ENCODE data around the gene SMG5.
A peak's percentile ranks its signal among the peaks of the same experiment; 100 is the strongest.

Gene SMG5

DNA sequence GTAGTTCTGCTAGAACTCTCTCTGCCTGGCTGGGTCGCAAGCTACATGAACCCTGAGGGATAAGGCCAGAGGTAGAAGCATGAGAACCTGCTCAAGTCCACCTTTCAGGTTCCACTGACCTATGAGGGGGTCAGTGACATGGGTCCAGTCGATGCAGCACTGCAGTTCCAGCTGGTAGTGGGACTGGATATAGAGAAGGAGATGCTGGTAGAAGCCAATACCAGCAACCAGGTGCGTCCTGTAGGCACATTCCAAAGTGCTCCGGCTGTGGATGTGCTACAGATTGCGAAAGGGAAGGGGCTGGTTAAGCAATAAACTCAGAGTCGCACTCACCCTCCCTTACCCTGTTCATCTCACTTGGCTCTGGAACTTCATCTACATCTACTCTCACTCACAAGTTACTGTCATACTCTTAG lies 5.7 kb downstream of the SMG5 start:
- DNase-seq, result no peak

DNA sequence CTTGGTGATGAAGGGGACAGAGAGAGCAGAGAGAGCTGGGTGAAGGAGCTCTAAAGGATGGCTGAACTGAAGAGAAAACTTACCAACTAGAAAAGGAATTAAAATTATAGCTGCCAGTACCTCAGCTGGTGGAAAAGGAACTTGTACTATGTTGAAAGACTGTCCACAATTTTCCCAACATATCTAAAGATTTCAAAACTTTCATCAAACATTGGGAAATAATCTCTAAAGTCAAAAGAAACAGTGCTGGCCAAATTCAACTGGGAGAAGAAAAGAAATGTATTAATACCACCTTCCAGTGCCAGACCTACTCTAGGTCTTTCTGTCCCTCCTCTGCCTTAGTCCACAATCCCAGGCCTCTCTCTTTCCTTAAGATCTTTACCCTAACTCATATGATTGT lies 6.1 kb downstream of the SMG5 start:
- no peak for DNase-seq

DNA sequence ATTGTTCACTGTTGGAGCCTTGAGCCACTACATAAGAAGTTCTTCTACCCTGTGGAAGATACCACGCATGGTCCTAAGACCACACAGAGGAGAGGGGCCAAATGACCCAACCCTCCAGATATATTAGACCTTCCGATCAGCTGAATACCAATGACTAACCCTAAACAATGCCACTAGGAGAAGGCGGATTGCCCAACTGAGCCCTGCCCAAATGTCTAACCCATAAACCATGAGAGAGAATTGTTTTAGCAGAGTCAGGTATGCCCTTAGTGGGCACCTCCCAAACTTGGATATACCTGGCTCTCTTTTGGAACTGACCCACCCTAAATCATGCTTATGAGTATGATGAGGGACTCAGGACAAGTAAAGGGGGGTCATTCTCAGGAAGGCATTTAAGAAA lies 12.3 kb downstream of the SMG5 start:
- no peak for DNase-seq

DNA sequence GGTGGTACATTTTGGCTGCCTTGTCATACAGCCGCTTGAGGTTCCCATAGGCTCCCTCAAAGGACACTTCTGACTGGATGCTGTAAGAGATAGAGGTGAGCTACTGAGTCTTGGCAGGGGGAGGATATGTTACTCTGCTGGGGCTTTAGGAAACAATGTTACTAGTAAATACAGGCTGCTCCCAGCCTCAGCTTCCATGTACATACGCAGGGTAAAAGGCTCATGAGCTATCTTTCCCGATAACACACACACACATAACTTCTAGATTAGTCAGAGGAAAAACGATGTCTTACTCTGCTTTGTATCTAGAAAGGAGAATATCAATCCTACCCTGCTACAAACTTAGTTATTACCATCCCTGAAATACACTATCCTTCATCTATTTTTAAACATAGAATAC lies 14.3 kb downstream of the SMG5 start:
- no peak for DNase-seq

DNA sequence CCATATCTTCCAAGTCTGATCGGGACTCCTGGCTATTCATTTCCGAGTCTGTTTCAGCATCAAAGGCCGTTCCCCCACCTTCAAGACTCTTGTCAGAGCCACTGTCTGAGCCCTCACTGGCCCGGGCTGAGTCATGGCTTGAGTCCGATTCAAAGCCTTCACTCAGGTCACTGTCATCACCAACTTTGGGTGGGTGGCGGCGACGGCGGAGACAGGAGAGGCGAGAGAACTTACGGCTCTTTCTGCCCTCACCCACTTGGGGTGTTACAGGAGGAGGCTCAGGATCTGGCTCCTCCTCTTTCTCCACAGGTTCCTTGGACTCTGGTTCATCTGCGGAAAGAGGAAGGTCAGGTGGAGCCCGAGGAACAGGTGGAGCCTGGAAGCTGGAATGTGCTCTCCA lies 16.6 kb downstream of the SMG5 start:
- no peak for DNase-seq

DNA sequence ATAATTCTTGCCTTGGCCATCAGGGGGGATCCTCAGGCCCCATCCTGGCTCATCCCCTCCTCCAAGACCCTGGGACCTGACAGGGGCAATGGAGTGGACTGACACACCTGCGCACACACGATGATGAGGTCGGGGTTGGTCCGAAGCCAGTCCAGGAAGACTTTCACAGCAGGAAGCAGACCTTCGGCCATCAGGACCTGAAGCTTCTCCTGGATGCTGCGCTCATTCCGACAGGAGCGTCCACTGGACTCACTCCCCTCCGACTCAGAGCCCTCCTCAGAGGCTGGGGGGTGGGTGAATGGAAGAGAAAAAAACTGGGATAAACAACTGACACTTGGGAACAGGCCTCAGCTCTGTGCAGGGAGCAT lies 19.4 kb downstream of the SMG5 start:
- DNase-seq, result no peak

DNA sequence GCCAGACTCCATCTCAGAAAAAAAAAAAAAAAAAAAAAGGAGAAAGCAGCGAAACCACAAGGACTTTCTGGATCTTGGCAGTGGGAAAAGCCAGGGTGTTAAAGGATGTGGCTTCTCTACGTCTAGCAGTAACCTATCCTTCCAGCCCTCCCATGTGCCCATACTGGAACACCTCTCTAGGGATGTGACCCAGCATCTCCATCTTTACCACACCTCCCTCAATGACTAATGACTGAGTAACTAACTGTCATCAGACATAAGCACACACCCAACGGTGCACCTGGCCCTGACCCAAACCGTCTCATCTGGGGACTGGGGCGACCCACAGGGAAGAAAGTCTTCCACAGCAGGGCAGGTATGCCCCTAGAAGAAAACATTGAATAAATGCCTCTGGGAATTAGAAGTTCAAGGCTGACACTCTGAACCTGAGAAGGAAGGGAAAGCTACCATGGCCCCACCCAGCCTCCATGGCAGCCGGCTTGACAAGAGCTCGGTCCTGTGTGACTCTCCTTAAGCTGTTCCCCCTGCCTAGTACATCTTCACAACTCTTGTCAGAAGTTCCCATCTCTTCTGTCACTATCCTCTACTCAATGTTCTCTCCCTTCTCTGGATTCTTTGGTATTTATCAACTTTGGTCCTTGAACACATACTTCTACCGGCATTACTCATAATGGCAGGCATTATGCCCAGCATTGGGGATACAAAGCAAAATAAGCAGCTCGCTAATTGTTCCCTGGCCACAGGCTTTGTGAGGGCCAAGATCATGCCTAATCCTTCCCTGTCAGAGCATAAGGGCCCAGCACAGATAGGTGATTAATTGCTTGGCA lies 20.0 kb downstream of the SMG5 start:
- DNase-seq, result peak; percentile 55

DNA sequence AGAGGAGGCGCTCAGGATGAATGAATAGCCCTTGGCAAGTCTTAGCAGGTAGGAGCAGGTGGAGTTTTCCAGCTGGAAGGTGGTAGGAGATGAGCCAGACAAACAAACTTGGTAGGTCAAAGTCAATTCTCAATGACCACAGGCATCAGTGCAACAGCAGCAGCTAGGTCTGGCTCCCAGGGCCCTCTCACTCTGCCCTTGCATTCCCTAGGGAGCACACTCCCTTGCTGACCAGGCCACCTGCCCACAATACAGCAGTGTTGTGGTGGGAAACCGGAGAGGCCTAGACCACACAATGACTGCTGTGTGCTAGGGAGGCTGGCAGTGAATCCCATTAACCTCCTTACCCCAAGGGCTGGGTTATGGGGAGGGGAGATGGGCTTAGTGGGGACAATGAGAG lies 21.7 kb downstream of the SMG5 start:
- DNase-seq, result no peak

DNA sequence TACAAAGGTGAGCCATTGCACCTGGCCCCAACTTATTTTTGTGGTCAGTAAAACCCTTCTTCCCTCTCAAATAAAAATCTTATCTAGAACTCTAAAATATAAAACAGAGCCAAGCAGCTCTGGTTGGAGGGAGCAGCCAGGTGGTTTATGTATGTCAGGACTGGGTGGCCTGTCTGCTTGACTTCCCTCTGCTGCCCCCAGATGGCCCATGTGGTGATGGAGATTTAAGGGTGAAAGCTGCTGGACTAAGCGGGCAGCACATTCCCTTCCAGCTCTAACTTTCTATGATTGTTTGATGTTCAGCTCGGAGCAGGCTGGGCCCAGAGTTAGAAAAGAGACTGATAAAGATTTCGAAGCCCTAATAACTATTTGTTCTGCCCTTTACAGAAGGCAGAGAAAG lies 22.8 kb downstream of the SMG5 start:
- DNase-seq, result no peak

DNA sequence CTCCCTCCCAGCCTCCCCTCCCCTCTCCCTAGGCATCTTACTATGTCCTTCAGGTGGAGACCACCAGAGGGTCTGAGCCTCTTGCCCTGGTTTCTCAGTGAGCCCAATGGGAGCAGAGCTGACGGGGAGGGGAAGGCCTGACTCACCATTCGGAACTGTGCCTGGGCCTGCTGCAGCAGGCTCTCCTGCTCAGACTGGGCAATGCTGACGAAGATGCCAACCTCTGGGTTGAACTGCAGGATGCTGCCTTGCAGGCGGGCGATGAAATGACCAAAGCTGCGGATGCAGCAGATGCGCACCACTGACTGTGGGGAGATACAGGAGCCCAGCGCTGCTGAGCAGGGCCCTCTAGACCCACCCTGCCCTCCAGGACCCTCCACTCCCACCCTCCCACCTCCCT lies 23.8 kb downstream of the SMG5 start:
- DNase-seq, result no peak

DNA sequence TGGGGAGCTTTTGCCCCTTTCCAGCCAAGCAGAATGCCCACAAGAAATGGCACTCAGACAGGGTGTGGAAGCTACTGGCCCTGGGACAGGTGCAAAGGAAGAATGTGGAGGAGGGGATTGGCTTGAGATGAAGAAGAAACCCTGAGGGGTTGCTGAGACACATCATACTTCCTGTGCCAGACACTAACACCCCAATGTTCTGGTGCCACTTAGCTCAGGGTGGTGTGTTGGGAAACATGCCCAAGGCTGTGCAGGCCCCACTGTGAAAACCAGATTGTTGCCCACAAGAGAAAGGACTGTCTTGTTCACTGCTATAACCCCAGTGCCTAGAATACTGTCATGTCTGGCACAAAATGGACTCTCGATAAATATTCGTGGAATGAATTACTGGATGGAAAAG lies 24.9 kb downstream of the SMG5 start:
- DNase-seq, result no peak

DNA sequence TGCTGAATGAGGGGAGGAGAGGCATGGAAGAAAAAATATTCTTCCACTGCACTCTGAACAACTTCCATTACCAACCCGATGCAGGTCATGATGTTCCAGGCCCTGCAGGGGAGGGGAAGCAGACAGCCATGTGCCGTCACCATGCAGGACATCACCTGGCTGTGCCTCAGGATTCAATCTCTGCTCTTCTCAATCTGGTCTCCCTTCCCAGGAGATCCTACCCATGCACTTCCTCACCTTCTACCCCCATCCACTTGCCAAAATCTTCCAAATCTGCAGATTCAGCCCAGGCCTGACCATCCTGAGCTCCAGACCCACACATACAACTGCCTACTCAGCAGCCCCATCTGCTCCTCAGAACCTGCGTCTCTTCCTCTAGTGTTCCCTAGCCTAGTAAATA lies 29.0 kb downstream of the SMG5 start:
- DNase-seq, result no peak

DNA sequence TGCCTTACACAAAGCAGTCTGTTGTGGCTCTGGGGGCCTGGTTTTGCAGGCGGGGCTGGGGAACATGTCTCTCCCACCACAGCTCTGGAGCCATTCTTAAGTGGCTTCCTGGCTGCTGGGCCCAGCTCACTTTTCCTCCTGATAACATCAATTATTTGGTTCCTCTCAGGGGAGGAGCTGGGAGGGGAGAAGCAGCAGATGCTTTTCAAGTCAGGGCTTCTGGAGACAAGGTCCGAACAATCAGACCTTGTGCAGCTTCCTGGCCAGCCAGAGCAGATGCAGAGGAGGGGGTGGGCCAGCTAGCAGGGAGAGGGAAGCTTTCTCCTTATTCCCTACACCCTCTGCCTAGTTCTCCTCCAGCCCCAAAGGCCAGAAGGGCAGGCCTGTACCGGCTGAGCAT lies 31.1 kb downstream of the SMG5 start:
- DNase-seq, result no peak

DNA sequence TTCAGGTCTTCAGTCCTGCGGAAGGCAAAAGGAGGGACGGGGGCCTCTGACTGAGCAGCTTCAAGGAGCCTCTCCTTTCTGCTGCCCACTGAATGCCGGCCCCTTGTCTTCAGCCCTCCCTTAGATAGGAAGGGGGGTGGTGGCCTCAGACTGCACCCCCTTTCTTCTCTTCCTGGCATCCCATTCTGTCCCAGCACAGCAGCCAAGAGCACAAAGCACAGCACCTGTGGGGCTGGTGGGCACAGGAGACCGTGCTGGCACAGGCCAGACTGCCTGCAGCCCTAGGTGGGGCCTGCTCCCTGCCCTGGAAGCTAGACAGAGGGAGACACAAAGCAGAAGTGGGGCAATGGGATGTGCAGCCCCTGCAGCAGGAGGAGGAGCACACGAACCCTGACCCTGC lies 33.0 kb downstream of the SMG5 start:
- no peak for DNase-seq

DNA sequence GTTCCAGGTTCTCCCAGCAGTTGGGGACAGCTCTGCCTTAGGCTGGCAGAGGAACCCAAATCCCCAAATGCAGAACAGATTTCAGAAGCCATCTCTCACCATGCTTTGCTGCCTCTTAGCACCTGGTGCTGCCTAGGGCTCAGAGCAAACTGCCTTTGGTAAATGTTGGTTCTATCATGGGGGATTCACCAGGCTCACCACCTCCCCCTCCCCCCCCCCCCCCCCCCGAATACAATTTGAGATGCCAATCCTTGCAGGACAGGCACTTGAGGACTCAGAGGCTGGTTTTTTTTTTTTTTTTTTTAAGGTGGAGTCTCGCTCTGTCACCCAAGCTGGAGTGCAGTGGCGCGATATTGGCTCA lies 34.3 kb downstream of the SMG5 start:
- no peak for DNase-seq

DNA sequence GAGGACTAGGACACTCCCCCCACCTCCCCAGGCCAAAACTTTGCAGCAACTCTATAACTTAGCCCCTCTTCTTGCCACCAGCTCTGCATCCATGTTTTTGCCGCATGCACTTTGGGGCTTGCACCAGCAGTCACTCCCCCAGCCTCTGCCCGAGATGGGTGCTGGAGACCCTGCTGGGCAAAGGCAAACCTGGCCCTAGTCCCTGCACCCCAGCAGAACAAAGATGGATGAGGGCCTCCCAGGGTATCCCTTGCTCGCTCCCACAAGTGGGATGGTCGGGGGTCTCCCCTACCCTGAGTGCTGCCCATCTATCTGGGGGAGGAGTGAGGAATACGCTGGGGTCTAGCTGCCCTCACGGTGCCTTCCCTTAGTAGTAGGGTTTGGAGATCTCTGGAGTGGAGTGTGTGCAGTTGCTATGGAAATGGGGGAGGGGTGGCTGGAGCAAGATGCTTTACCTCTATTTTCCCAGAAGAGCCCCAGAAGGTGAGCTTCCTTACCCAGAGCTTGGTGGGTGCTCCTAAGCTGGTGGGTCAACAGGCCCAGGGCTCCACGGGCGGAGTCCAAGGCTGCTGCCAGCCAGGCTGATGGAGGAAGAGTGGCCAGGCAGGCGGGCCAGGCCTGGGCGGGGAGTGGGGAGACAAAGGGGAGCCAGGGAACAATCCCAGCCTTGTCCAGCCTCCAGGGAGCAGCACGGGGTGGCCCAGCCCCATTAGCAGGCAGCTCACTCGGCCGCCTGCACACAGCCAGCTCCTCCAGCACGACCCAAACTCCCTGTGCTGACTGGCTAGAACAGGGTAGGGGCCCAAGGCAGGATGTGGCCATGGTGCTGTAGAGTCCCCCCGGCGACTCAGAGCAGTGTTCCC lies 34.9 kb downstream of the SMG5 start, which contains the start of gene PAQR6:
PAQR6 (minus strand) TSS at position 597 of the 863 bp plus-strand sequence. CDS start 1,325 bp downstream, outside the sequence.
- DNase-seq, result no peak

DNA sequence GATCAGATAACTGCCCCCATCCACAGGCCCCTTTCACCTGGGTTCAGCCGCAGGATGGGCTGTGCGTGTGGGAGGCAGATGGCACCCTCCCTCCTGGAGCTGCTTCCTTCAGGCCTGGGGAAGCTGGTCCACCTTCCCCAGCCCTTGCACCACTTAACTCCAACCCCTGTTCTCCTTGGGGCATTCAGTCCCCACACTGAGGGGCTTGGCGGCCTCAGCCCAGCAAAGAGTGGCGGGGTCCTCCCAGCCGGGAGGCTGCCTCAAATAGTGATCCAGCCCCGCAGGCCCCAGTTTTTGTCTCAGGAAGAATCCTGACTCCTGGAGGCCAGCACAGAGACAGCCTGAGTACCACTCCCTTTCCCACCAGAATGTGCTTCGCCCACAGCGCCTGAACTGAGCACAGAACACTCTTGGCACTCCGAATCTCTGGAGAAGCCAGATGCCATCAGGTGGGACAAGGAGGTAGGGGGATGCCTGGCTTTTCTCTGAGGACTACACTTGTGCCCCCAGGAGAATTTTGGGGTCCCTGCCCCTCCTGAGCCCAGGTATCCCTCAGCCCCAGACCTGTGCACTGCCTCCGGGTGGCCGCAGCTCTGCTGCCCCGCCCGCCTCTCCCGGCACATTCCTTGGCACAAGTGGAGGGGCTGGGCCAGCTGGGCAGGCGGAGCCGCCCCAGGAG lies 35.7 kb downstream of the SMG5 start:
- peak; percentile 73 for DNase-seq

DNA sequence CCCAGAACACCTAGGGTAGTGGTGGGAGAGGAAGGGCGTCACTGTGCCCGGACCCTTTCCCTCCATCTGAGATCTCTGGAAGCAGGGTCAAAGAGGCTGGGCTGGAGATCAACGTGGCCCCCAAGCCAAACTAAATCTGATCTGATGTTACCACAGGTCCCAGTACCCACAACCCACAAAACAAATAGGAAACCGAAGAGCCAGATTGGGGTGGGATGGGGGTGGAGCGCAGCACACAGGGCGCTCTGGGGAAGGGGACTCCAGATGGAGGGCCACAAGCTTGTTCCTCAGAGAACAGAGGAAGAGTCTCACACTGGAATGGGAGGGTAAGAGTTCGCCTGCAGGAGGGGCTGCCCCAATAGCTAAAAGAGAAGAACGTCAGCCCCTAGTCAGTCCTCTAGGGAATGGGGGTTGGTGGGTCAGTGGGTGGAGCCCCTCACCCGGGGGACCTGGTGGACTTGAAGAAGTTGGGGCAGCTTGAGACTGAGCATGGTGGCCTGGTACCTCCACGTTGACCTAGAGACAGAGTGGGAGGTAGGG lies 36.3 kb downstream of the SMG5 start:
- DNase-seq, result no peak

DNA sequence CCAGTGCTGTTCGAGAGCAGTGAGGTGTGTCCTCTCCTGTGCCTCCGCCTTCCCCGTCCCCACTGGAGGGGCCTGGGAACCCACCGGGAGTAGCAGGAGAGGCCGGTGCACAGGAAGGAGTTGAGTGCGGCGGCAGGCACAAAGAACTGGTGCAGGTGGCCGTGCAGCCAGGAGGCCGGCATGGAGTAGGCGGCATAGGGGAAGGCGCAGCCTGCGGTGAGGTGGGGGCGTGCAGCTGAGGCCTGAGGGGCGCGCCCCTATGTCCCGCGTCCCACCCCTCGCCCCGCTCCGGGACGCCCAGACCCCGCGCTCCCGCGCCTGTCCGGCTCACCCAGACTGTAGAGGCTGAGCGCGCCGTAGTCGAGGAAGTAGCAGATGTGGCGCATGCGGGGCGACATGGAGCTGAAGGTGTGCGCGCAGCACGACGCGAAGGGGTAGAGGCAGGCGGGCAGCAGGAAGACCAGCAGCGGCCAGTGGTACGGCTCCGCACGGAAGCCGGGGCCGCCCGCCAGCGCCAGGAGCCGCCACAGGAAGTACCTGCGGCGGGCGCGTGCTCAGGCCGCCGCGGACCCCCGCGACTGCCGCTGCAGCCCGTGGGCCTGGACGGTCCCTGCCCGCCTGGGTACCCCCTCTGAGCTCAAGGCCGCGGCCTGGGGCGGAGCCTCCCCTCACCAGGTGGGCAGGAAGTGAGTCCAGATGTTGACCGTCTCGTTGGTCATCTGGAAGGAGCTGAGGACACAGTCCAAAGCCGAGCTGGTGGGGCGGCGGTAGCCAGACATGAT lies 37.0 kb downstream of the SMG5 start:
- DNase-seq, result no peak

DNA sequence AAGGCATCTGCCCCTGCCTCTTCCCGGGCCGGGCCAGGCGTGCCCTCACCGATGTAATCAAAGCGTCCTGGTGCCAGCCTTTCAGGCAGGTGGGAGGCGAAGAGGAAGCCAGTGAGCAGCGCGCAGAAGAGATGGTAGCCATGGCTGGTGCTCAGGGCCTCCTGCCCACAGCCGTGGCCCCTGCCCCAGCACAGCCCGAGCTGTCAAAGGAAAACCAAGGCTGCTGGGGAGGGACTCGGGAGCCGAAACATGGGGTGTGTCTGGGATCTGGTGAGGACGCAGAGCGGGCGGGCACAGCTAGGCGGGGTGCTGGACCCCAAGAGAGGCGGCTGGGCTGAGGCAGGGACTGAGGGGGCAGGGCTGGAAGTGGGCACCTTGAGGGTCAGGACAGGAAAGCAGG lies 37.9 kb downstream of the SMG5 start:
- DNase-seq, result no peak

DNA sequence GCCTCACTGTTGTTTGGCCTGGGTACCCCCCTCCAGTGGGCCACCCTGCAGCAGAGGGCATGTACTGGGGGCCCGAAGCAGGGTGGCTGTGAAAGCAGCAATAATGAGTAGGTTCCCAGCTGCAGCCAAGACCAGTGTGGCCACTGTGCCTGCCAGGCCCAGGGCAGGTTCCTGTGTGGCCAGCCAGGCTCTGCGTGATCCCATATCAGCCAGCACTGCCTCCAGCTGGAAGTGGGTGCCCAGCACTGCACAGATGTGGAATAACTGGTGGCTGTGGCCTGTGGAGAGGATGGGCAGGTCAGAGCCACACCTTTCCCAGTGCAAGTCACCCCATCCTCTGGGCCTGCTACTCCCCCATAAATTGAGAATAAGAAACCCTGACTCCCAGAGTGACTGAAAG lies 38.5 kb downstream of the SMG5 start:
- DNase-seq, result no peak

DNA sequence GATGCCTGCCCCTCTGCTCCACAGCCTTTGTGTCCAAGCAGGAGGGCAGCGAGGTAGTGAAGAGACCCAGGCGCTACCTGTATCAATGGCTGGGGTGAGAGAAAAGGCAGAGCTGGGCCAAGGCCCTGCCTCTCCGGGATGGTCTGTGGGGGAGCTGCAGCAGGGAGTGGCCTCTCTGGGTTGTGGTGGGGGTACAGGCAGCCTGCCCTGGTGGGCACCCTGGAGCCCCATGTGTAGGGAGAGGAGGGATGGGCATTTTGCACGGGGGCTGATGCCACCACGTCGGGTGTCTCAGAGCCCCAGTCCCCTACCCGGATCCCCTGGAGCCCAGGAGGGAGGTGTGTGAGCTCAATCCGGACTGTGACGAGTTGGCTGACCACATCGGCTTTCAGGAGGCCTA lies 39.9 kb downstream of the SMG5 start:
- DNase-seq, result no peak

DNA sequence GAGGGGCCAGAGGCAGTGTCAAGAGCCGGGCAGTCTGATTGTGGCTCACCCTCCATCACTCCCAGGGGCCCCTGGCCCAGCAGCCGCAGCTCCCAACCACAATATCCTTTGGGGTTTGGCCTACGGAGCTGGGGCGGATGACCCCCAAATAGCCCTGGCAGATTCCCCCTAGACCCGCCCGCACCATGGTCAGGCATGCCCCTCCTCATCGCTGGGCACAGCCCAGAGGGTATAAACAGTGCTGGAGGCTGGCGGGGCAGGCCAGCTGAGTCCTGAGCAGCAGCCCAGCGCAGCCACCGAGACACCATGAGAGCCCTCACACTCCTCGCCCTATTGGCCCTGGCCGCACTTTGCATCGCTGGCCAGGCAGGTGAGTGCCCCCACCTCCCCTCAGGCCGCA lies 40.7 kb downstream of the SMG5 start, which contains the start of gene BGLAP:
BGLAP (plus strand) TSS at position 259 of the 400 bp plus-strand sequence; CDS start at position 307, 48 bp downstream.
- no peak for DNase-seq
